Kidney glomerular epithelial cell (primary cell): ENCODE results near the gene OR5K3.
A peak's percentile ranks its signal among the peaks of the same experiment; 100 is the strongest.
"Not testable (repeated sequence)": the region's sequence is repeated elsewhere in the genome, so short reads cannot be mapped to it uniquely, and the experiment has no call there.

Experiments used
- DNase-seq: peaks from one replicate; lab custom pipeline; 2025; lab: John Stamatoyannopoulos, UW

Gene OR5K3

DNA sequence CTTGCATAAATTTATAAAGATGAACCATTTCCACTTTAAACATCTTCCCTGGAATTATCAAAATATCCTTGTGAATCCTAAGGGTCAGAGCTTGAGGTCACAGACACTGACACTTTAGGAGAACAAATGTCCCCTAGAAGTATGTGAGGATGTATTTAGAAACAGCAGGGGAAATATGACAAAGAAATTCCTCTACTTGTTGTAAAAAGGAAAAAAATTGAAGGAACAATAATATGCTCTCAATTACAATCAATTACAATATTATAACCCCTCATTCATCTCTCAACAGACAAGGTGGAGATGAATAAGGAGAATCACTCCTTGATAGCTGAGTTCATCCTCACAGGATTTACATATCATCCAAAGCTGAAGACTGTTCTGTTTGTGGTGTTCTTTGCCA is at the start of gene OR5K3:
TSS of gene OR5K3 (plus strand) at position 301 of the 400 bp plus-strand sequence. CDS start at position 301, 0 bp downstream.
- no peak for DNase-seq

DNA sequence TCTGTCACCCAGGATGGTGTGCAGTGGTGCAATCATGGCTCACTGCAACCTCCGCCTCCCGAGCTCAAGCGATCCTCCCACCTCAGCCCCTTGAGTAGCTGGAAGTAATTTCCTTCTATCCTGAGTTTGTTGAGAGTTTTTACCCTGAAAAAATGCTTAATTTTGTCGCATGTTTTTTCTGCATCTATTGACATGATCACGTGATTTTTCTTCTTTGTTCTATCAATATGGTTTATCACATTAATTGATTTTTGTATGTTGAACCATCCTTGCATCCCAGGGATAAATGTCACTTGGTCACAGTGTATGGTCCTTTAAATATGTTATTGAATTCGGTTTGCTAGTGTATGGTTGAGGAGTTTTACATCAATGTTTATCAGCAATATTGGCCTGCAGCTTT is 48.7 kb upstream of the OR5K3 start:
- no peak for DNase-seq

DNA sequence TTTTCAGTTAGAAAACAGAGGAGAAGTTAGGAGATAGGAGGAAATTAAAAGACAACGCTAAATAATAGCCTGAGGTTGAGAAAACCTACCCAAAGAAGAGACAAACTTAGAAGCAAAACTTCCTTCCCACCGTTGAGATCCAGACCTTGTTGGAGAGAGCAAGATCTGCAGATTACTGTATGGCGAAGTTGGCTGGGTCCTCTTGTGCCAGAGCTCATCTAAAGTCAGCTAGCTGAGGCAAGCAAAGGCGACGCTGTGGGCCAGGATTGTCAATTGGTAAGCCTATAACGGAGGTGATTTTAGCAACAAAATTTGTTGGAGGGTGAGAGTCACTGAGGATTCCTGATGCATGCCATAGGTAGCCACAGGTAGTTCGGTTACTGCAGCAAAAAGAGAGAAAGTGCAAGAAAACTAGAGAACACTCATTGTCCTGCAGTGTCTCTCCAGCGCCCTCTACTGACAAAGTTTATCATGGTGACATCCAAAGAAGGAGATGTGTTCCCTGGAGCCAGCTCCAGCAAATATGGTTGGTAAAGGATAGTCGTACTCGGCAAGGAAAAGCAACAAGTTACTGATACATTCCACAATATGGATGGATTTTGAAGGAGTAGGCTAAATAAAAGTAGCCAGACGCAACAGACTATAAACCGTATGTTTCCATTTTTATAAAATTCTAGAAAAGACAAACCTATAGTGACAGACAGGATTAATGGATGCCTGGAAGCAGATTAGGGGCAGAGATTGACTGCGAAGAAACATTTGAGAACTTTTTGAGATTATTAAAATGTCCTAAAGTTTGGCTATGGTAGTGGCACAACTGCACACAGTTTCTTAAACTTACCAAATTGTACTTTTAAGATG is 46.6 kb upstream of the OR5K3 start:
- peak; percentile 15 for DNase-seq

- no peak for DNase-seq
Observed at GRCh38 chr3:98350082-98350481, 40.4 kb upstream of the OR5K3 start.

DNA sequence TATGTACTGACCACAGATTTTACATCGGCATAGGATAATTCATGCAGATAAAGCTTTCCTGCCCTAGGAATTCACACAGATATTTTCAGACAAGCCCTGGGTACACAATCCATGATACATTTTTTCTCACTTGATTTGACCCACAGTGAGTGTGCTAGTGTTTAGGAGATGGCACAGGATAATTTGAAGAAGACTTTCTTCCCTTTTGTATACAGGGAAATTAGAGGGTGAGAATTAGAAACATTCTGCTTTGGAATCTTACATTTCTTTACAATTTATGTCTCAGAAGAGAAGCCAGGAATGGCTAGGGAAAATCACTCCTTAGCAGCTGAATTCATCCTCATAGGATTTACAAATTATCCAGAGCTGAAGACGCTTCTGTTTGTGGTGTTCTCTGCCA is 36.9 kb upstream of the OR5K3 start, which contains the start of gene OR5K4:
TSS of gene OR5K4 (plus strand) at position 301 of the 400 bp plus-strand sequence. CDS start at position 301, 0 bp downstream.
- DNase-seq, result no peak

DNA sequence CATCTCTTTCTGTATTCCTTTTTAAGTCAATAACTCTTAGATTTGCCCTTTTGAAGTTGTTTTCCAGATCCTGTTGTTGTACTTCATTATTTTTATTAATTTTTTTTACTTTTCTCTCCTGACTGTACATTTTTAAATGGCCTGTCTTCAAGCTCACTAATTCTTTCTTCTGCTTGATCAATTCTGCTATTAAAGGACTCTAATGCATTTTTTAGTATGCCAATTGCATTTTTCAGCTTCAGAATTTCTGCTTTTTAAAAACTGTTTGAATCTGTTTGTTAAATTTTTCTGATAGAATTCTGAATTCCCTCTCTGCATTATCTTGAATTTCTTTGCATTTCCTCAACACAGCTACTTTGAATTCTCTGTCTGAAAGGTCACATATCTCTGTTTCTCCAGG is 31.2 kb upstream of the OR5K3 start:
- no peak for DNase-seq

GRCh38 chr3:98359993-98360675 is 30.3 kb upstream of the OR5K3 start:
- no peak for DNase-seq

GRCh38 chr3:98360681-98361080 is 29.8 kb upstream of the OR5K3 start:
- DNase-seq, result no peak

- DNase-seq, result no peak
Observed at GRCh38 chr3:98361289-98361688, 29.2 kb upstream of the OR5K3 start.

- DNase-seq, result no peak
Observed at GRCh38 chr3:98367464-98368246, 22.8 kb upstream of the OR5K3 start.

- no peak for DNase-seq
Observed at GRCh38 chr3:98371186-98371585, 19.3 kb upstream of the OR5K3 start.

DNA sequence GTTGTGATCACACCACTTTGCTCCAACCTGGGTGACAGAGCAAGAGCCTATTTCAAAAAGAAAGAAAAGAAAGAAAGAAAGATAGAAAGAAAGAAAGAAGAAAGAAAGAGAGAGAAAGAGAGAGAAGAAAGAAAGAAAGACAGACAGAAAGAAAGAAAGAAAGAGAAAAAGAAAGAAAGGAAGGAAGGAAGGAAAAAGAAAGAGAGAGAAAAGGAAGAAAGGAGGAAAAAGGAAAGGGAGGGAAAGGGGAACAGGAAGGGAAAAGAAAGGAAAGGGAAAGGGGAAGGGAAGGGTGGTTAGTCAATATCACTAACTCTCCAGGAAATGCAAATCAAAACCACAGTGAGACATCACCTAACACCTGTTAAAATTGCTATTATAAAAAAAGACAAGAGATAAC is 18.6 kb upstream of the OR5K3 start:
- DNase-seq, result no peak

DNA sequence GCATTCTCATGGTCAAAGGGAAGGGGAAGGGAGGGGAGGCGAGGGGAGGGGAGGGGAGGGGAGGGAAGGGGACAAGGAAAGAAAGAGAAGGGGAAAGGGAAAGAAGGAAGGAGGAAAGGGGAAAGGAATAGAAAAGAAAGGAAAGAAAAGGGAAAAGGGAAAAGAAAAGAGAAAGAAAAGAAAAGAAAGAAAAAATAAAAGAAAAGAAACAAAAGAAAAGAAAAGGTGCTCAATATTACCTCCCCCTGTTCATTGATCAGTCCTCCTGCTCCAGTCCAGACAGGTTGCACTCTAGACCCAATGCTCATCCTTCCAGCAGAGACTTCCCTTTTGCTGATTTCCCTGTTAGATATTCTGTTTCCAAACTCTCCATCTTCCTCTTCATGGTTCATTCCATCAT is 18.0 kb upstream of the OR5K3 start:
- no peak for DNase-seq

DNA sequence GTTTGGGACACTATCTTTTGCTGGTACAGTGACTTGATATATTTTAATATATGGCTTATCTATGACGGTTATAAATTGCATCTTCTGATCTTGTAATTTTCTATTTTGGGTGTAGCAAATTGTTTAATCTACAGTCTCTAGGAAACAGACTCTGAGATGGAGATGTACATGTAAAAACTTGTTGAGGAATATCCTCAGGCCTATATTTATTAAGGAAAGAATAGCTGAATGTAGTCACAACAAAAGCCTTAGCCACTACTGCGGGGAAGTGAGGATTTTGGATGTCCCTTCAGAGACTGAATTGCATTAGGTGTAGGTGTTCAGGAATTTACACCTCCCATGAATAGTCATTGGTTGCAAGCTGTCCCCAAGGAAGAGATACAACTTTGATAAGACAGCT is 13.8 kb upstream of the OR5K3 start:
- DNase-seq, result no peak

- no peak for DNase-seq
Observed at GRCh38 chr3:98388147-98388546, 2.3 kb upstream of the OR5K3 start.

DNA sequence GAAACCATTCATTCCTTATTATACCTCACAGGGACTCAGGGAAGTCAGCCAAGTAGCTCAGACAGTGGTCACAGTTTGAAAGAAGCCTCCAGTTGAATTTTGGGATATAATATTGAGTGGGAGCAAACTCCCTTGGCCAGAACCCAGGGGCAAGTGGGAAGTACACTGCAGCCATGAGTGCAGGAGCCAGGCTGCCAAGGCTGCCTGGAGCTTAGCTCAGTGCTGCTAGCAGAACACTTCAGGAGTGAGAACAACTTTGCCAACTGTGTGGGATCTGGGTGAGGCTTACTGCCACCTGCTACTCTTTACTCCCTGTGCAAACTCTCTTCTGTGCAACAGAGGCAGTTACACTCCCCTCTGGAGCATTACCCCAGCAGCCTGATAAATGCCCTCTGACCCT is 4.6 kb downstream of the OR5K3 start:
- DNase-seq, result no peak

- not testable (repeated sequence) for DNase-seq
Observed at GRCh38 chr3:98396482-98396881, 6.0 kb downstream of the OR5K3 start.

DNA sequence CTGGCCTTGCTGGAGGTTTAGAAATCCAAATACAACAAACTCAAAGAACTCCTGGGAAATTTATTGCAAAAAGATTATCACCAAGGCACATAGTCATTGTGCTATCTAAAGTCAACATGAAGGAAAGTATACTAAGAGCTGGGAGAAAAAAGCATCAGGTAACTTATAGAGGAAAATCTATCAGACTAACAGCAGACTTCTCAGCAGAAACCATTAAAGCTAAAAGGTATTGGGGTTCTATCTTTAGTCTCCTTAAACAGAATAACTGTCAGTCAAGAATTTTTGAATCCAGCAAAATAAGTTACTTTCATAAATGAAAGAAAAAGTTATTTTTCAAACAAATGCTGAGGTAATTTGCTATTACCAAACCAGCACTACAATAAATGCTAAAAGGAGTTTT is 8.0 kb downstream of the OR5K3 start:
- DNase-seq, result no peak

GRCh38 chr3:98402507-98402906 is 12.0 kb downstream of the OR5K3 start:
- no peak for DNase-seq

DNA sequence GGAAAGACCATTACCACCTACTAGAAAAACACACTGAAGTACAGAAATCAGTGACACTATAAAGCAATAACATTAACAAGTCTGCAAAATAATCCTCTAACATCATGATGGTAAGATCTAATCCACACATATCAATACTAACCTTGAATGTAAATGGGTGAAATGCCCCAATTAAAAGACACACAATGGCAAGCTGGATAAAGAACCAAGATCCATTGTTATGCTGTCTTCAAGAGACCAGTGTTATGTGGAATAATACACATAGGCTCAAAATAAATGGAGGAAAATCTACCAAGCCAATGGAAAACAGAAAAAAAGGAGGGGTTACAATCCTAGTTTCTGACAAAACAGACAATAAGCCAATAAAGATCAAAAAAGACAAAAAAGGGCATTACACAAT is 13.5 kb downstream of the OR5K3 start:
- no peak for DNase-seq

GRCh38 chr3:98406034-98406433 is 15.6 kb downstream of the OR5K3 start:
- no peak for DNase-seq

GRCh38 chr3:98432575-98432974 is 42.1 kb downstream of the OR5K3 start:
- DNase-seq, result no peak

GRCh38 chr3:98433764-98434163 is 43.3 kb downstream of the OR5K3 start:
- no peak for DNase-seq
